ENCODE data around the gene GPC5.

GPC5 gene

DNA sequence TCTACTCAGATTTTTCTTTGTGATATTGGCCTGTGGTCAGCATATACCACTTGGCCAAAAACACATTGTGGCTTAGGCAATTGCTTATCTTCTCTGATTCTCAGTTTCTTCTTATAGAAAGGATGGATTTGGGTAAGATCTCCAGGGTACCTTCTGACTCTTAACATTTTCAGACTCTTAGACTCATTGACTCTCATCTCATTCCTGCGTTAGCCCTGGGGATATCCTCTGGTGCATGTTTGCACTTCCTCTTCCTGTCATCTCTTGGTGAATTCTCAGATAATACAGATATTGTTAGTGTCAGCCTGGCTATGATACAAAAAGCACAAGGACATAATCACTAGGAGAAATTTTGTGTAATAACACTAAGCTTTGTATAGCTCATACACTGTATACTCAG lies 1335.6 kb downstream of the GPC5 start:
- TF ChIP-seq TAF1 (IDR thresholded peaks at IDR 0.05; ENCODE audit: borderline replicate concordance, insufficient read depth, low read length) = no peak
- no peak for TF ChIP-seq SIN3A (IDR thresholded peaks at IDR 0.05; ENCODE audit: borderline replicate concordance, insufficient read depth, low read length)
- TF ChIP-seq, protein P1, sequence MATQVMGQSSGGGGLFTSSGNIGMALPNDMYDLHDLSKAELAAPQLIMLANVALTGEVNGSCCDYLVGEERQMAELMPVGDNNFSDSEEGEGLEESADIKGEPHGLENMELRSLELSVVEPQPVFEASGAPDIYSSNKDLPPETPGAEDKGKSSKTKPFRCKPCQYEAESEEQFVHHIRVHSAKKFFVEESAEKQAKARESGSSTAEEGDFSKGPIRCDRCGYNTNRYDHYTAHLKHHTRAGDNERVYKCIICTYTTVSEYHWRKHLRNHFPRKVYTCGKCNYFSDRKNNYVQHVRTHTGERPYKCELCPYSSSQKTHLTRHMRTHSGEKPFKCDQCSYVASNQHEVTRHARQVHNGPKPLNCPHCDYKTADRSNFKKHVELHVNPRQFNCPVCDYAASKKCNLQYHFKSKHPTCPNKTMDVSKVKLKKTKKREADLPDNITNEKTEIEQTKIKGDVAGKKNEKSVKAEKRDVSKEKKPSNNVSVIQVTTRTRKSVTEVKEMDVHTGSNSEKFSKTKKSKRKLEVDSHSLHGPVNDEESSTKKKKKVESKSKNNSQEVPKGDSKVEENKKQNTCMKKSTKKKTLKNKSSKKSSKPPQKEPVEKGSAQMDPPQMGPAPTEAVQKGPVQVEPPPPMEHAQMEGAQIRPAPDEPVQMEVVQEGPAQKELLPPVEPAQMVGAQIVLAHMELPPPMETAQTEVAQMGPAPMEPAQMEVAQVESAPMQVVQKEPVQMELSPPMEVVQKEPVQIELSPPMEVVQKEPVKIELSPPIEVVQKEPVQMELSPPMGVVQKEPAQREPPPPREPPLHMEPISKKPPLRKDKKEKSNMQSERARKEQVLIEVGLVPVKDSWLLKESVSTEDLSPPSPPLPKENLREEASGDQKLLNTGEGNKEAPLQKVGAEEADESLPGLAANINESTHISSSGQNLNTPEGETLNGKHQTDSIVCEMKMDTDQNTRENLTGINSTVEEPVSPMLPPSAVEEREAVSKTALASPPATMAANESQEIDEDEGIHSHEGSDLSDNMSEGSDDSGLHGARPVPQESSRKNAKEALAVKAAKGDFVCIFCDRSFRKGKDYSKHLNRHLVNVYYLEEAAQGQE (IDR thresholded peaks at IDR 0.05; ENCODE audit: insufficient read depth in 1 of 2, low read depth in 2 of 2, low read length in 2 of 2) = no peak
- TF ChIP-seq FOXP2 (optimal IDR thresholded peaks at IDR 0.05; ENCODE audit: borderline replicate concordance, extremely low read depth, extremely low read length, insufficient read depth) = no peak
- no peak for TF ChIP-seq POLR2AphosphoS5 (IDR thresholded peaks at IDR 0.05; ENCODE audit: low read depth, low read length)

DNA sequence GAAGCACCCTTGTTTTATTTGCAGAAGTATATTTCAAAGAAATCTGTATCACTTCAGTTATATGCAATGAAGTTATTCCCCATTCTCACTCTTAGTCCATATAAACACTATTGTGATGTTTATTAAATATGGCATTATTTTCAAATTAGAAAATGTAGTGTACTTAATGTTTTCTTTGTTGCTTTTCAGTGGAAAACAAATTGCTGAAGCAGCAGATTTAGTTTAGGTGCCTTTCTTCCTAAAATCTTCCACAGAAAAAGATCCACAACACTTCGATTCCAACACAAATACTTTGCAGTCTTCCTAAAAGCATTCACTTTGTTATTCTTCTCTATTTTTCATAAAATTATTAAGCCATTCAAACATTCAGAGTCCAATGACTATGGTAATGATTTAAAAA lies 1336.1 kb downstream of the GPC5 start:
- TF ChIP-seq SIN3A (IDR thresholded peaks at IDR 0.05; ENCODE audit: borderline replicate concordance, insufficient read depth, low read length) (no peak), POLR2AphosphoS5 (IDR thresholded peaks at IDR 0.05; ENCODE audit: low read depth, low read length) (no peak), FOXP2 (optimal IDR thresholded peaks at IDR 0.05; ENCODE audit: borderline replicate concordance, extremely low read depth, extremely low read length, insufficient read depth) (no peak), TAF1 (IDR thresholded peaks at IDR 0.05; ENCODE audit: borderline replicate concordance, insufficient read depth, low read length) (no peak)
- TF ChIP-seq, protein P1 (IDR thresholded peaks at IDR 0.05; ENCODE audit: insufficient read depth in 1 of 2, low read depth in 2 of 2, low read length in 2 of 2) = no peak

DNA sequence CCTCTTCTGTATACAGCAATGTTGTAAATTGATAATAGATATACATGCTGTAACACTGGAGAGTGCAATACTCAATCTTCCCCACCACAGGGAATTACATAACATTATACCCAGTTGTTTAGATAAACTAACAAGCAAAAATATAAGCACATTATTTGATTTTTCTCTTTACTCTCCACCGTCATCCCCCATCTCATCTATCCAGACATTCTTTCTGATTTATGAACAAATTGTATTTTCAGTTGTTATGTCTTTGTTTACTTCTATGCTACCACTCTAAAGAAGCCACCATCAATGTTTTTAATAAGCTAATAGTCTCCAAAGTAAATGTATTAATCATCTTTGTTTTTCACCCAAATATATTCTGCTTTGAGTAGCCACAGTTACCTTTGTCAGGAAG lies 1337.5 kb downstream of the GPC5 start:
- TF ChIP-seq, protein P1 (IDR thresholded peaks at IDR 0.05; ENCODE audit: insufficient read depth in 1 of 2, low read depth in 2 of 2, low read length in 2 of 2) = no peak
- no peak for TF ChIP-seq TAF1 (IDR thresholded peaks at IDR 0.05; ENCODE audit: borderline replicate concordance, insufficient read depth, low read length)

DNA sequence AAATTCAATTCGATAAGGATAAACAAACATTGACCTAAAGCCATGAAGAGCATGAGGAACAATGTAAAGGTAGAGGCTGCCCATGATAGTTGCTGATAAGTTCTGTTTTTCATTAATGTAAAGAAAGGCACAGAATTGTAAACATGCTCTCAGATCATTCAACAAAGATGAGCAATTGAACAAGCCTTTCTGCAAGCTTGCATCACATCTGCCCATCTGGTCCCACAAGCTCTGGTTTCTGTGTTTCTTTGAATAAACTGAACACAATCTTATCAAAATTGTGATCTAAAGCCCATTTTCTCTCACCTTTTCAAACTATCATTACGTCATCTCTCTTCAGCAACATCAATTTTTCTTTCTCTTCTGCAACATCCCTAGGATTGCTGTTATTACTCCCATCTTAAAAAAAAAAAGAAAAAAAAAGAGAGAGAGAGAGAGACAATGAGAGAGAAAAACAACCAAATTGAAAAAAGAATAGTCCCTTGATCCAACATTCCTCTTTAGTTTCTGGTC lies 1340.9 kb downstream of the GPC5 start:
- TF ChIP-seq POLR2AphosphoS5 (IDR thresholded peaks at IDR 0.05; ENCODE audit: low read depth, low read length) = no peak
- TF ChIP-seq, protein P1 (IDR thresholded peaks at IDR 0.05; ENCODE audit: insufficient read depth in 1 of 2, low read depth in 2 of 2, low read length in 2 of 2) = no peak
- TF ChIP-seq TAF1 (IDR thresholded peaks at IDR 0.05; ENCODE audit: borderline replicate concordance, insufficient read depth, low read length) = no peak
- no peak for TF ChIP-seq SIN3A (IDR thresholded peaks at IDR 0.05; ENCODE audit: borderline replicate concordance, insufficient read depth, low read length)
- no peak for TF ChIP-seq FOXP2 (optimal IDR thresholded peaks at IDR 0.05; ENCODE audit: borderline replicate concordance, extremely low read depth, extremely low read length, insufficient read depth)

DNA sequence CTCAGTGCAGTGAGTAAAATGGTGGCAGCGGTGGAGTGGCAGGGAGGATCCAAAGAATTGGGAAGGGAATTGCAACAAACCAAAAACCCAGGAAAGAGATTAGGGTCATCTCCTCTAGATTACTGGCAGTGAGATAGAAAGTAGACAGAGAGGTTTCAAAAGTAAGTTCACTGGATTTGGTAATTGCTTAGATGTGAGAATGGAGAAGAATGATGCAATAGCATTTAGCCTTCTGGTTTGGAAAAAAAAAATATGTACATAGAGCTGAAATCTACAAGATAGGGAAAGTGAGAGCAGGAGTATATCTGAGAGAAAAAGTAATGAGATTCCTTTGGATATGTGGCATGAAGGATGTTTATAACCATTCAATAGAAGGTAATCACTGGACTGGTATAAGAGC lies 1345.6 kb downstream of the GPC5 start:
- TF ChIP-seq SIN3A (IDR thresholded peaks at IDR 0.05; ENCODE audit: borderline replicate concordance, insufficient read depth, low read length) (no peak), POLR2AphosphoS5 (IDR thresholded peaks at IDR 0.05; ENCODE audit: low read depth, low read length) (no peak), FOXP2 (optimal IDR thresholded peaks at IDR 0.05; ENCODE audit: borderline replicate concordance, extremely low read depth, extremely low read length, insufficient read depth) (no peak), TAF1 (IDR thresholded peaks at IDR 0.05; ENCODE audit: borderline replicate concordance, insufficient read depth, low read length) (no peak)
- TF ChIP-seq, protein P1 (IDR thresholded peaks at IDR 0.05; ENCODE audit: insufficient read depth in 1 of 2, low read depth in 2 of 2, low read length in 2 of 2) = no peak

Data from PFSK-1 (cell line).